Activated CD8-positive, alpha-beta memory T cell treated with anti-CD3 and anti-CD28 coated beads, Interleukin-2, amount 50 U/mL, for 48 hours (primary cell): Measurements from ENCODE around the gene TMEM196.
"Not testable (repeated sequence)": the region's sequence is repeated elsewhere in the genome, so short reads cannot be mapped to it uniquely, and the experiment has no call there.

Experiments used
- DNase-seq: peaks from one replicate; pipeline ENCODE4 v3.0.0-alpha.2; 2020

TMEM196 gene

DNA sequence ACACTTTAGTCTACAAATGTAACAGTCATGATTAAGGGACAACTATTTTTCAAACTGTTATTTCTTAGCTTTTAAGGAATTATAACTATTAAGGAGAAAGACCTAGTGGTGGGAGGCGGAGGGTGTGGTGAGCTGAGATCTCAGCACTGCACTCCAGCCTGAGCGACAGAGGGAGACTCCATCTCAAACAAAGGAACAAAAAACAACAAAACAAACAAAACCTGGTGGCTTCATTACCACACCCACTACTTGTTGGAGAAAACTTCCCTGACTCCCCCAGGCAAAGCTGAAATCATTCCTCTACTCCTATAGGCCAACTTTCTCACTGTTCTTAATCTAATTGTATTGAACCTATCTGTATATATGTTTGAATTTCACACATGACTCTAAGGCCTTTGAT is 67.8 kb downstream of the TMEM196 start:
- DNase-seq = no peak

DNA sequence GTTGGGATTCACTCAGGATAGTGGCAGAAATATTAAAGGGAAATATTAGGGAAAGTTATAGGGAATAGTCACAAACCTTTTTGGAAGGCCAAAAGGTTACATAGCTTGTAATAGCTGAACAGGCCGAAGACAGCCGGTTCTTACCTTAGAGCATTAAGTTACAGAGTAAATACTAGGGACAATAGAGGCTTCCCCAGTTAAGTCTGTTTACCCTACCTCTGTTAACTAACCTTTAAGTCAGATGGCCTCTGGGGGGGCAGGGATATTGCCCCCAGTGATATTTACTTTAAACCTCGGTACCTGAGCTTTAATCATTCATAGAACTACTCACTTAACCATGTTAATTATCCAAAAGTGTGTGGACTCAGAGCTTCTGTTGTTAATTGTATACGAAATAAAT is 71.9 kb downstream of the TMEM196 start:
- DNase-seq = no peak

DNA sequence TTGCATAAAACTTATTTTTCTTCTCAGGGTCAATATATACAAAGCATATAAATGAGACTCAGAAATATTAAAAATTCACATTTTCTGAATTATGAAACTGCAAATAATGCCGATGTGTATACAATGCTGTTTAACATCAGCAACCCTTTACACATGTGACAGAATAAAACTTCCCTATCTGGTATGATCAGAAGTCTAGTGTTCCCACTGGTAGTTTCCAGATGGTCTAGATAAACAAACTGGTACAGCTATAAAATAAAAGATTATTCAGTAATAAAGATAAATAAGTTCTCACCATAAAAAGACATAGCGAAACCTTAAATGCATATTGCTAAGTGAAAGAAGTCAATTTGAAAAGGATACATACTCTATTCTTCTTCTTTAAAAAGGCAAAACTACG is 72.5 kb downstream of the TMEM196 start:
- DNase-seq = no peak

DNA sequence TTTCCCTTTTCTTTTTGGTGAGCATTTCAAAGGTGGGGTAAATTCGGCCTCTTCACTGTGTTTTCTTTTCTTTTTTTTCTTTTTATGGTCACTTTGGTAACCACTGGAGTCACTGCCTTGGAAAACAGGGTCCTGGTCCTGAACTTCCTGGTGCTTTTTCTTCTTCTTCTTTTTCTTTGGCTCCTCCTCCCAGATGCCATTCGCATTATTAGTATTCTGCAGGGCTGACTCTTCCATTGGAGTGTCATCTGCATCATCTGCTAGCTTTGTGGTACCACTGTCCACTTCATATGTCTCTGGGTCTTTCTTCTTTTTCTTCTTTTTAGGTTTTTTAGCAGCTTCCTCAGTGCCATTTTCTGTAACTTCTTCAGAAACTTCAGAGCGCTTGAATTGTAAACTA is 75.1 kb downstream of the TMEM196 start:
- no peak for DNase-seq

DNA sequence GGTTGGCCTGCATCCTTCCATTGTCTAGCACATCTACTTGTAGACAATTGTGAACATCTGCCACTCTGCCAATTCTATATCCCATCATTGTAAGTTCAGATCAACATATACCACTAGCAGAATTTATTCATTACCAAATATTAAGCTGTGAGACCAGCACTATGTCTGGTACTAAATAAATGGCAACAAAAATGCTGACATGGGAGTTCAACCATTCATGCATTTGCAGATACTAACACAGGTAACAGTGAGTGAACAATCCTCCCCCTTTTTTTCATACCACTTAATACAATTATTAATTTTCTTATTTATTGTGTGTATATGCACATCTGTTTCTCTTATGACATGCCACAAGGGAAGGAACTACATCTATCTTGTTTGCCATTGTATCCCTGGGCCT is 76.5 kb downstream of the TMEM196 start:
- DNase-seq = no peak

DNA sequence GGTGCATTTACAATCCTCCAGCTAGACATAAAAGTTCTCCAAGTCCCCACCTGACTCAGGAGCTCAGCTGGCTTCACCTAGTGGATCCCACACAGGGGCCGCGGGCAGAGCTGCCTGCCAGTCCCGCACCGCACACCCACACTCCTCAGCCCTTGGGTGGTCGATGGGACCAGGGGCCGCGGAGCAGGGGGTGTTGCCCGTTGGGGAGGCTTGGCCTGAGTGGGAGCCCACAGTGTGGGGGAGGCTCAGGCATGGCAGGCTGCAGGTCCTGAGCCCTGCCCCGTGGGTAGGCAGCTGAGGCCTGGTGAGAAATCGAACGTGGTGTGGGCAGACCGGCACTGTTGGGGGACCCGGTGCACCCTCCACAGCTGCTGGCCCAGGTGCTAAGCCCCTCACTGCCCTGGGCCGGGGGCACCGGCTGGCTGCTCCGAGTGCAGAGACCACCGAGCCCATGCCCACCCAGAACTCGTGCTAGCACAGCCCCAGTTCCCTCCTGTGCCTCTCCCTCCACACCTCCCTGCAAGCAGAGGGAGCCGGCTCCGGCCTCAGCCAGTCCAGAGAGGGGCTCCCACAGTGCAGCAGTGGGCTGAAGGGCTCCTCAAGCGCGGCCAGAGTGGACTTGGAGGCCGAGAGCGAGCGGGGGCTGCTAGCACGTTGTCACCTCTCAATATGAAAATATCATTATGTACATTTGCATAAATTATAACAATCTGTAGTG is 81.1 kb downstream of the TMEM196 start:
- DNase-seq = no peak

DNA sequence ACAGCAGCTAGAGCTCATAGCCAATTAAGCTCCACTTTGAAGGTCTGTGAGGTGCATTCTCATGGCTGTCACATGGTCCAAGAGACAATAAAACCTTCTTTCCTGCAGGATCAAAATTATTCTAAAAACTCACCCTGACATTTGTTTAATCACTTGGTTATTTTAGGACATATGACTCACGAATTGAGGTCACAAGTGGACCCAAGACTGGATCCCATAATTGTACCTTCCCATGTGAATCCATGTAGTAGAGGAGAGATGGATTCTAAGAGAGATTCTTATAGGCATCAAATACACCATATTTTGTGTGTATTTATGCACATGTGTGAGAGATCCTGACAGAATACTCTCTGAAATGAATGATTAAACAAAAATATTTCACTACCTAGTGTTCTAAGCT is 82.7 kb downstream of the TMEM196 start:
- no peak for DNase-seq

DNA sequence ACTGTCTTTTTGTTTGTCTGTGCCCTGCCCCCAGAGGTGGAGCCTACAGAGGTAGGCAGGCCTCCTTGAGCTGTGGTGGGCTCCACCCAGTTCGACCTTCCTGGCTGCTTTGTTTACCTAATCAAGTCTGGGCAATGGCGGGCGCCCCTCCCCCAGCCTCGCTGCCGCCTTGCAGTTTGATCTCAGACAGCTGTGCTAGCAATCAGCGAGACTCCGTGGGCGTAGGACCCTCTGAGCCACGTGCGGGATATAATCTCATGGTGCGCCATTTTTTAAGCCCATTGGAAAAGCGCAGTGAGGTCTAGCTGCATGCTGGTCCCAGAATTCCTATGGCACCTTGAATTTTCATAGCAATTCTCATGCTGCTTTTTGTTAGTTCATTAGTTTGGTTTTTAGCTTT is 84.3 kb downstream of the TMEM196 start:
- DNase-seq = not testable (repeated sequence)

DNA sequence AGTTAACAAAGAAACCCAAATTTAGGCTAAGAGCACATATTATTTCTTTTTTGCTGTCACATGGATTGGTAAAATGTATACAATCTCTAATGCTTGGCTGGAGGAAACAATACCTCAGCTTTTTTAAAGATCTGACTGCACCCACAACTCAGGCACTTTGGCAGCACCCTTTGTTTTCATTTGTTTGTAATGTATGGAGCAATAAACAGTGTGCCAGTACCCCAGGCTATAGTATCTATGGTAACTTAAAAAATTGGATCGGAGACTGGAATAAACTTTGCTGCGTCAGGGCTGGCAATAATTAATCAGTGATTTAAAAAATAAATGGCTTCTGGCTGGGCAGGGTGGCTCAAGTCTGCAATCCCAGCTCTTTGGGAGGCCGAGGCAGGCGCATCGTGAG is 91.8 kb downstream of the TMEM196 start:
- DNase-seq = no peak

DNA sequence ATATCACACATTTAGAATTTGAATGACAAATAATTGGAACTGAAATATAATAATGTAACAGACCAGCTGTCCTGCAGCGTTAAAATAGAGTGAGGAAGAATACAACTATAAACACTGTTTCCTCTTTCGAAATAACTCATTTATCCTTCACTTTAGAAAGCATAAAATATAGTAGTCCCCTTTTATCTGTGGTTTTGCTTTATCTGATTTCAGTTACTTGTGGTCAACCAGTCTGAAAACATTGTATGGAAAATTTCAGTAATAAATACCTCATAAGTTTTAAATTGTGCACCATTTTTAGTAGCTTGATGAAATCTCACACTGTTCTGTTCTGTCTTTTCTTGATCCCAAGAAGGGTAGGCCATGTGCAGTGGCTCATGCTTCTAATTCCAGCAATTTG is 96.2 kb downstream of the TMEM196 start:
- DNase-seq = no peak

DNA sequence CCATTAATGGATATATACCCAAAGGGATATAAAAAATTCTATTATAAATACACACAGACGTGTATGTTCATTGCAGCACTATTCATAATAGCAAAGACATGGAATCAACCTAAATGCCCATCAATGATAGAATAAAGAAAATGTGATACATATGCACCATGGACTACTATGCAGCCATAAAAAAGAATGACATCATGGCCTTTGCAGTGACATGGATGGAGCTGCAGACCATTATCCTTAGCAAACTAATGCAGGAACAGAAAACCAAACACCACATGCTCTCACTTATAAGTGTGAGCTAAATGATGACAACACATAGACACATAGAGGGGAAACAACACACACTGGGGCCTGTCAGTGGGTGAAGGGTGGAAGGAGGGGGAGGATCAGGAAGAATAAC is 97.6 kb downstream of the TMEM196 start:
- no peak for DNase-seq

DNA sequence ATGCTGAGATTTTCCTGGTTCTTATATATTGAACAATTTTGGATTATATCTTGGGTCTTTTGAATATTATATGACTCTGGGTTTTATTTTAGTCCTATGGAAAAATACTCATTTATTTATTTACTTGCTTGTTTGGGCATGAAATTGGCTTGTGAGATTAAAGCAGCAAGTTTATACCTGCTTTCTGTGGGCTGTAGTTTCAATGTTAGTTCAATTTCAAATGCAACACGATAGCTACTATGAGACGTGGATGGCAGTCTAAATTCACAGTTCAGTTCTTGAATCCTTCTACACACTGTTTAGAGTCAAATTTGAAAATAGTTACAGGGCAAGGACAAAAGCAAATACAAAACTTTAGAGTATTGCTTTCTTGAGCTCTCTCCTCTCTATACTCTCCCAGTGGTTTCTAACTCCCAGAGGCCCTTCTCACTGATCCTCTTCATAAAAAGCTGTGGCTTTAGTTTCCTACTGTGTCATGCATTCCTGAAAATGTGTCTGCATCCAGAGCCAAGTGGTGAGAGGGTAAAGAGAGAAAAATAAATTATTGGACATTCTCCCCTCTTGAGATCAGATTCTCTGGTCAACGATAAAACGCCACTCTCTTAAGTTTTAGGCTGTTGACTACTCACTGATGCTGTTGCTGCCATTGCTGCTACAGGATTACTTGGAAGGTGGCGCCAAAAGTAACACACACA is 99.0 kb downstream of the TMEM196 start:
- no peak for DNase-seq

DNA sequence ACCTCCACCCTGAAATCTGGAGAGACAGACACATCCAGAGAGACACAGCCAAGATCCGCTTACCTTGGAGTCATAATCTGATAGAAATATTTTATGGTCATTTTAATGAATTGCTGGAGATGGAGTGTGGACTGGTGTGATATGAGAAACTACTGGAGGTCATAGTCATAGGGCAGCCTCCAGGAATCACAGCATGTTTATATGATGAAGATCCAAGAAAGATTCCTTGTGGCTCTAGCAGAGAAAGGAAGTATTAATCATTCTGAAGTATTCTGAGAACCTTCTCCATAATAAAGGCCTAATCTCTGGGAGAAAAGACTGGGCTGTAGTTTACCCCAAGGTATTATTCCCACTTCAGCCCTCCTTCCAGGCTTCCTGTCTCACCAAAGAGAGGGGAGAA is 102.6 kb downstream of the TMEM196 start:
- no peak for DNase-seq
